BJ (cell line): Measurements from ENCODE around the gene MAPK14. TPM values are rescaled to one million over a fixed set of nuclear protein-coding genes. Genes with fewer than 3 reads are reported as not detected.

Source experiments
- CTCF ChIA-PET: fragments of 350-600 bp; formaldehyde crosslinking; extraction: SDS; loops from one replicate; lab custom pipeline; 2021; ENCODE audit warnings: antibody characterized with exemption, inconsistent platforms; lab: Yijun Ruan, JAX
- POLR2A ChIA-PET: fragments of 300-600 bp; sonication (Branson Sonifier 250); formaldehyde crosslinking; extraction: SDS; loops from one replicate; lab custom pipeline; 2021; ENCODE audit warnings: antibody characterized with exemption; lab: Charles Lee
- DNase-seq: peaks from one replicate; pipeline ENCODE4 v3.0.0-alpha.2; 2011; ENCODE audit warnings: low read depth
- H3K27me3 ChIP-seq: 2 replicates; pipeline ENCODE4 v1.6.0; 2011; ENCODE audit warnings: low read length; ENCODE audit not compliant: control insufficient read depth, insufficient read depth
- H3K36me3 ChIP-seq: 2 replicates; pipeline ENCODE4 v1.5.1; 2011; ENCODE audit warnings: low read length; ENCODE audit not compliant: control insufficient read depth, insufficient read depth
- H3K4me3 ChIP-seq: 2 replicates; pipeline ENCODE4 v1.5.1; 2011; ENCODE audit warnings: low read depth, mild to moderate bottlenecking, control low read depth, low read length
- CTCF ChIP-seq: IDR thresholded peaks from 2 replicates; pipeline ENCODE4 v1.5.1; 2011; ENCODE audit warnings: low read depth, mild to moderate bottlenecking, control low read depth, inconsistent platforms, low read length, moderate library complexity; ENCODE audit not compliant: insufficient read depth
- polyA plus RNA-seq: library from polyadenylated mRNA; depleted of rRNA; stranded (reverse); fragments of >200 nt; gene quantifications from 2 replicates; pipeline ENCODE4 v1.2.3, GENCODE V29; 2011

The MAPK14 gene
- polyA plus RNA-seq, 1 experiment: 33.9 TPM

- ChIA-PET CTCF (no interaction called here), POLR2A (no interaction called here)
- H3K4me3 ChIP-seq: no peak overlapping the region
- TF ChIP-seq CTCF: no peak
- no peak for DNase-seq
- no peaks in the 10 kb centered on the region for H3K27me3 ChIP-seq
- H3K36me3 ChIP-seq: no peaks in the 10 kb centered on the region
These were observed 27.2 kb upstream of the MAPK14 start for GRCh38 chr6:36000451-36000850.

- H3K36me3 ChIP-seq: no peaks in the 10 kb centered on the region
- ChIA-PET CTCF (no interaction called here), POLR2A (no interaction called here)
- H3K27me3 ChIP-seq: peaks cover 3% of the 10 kb centered on the region
- no peak overlapping the region for H3K4me3 ChIP-seq
- TF ChIP-seq CTCF: no peak
- DNase-seq: no peak
These were observed 11.9 kb upstream of the MAPK14 start for GRCh38 chr6:36015666-36016065.

- ChIA-PET POLR2A (interaction anchor here (0.7 kb wide), 1 partner anchor 131 kb away, joined by 3 read pairs; no protein-coding TSS in a partner anchor), CTCF (no interaction called here)
- H3K4me3 ChIP-seq: no peak overlapping the region
- DNase-seq: no peak
- no peaks in the 10 kb centered on the region for H3K36me3 ChIP-seq
- TF ChIP-seq CTCF: no peak
- H3K27me3 ChIP-seq: peaks cover 3% of the 10 kb centered on the region
These were observed 9.3 kb upstream of the MAPK14 start for GRCh38 chr6:36018339-36018738.

- DNase-seq: no peak
- H3K4me3 ChIP-seq: no peak overlapping the region
- no peak for TF ChIP-seq CTCF
- no peaks in the 10 kb centered on the region; the same call in 1 of the 2 replicates for H3K27me3 ChIP-seq
- no peaks in the 10 kb centered on the region for H3K36me3 ChIP-seq
- POLR2A ChIA-PET: no interaction called here
- CTCF ChIA-PET: no interaction called here
These were observed 8.4 kb upstream of the MAPK14 start for GRCh38 chr6:36019167-36019566.

GRCh38 chr6:36020154-36020553 is 7.5 kb upstream of the MAPK14 start:
- DNase-seq: no peak
- TF ChIP-seq CTCF: no peak
- H3K36me3 ChIP-seq: no peaks in the 10 kb centered on the region
- ChIA-PET POLR2A (interaction anchor here (0.6 kb wide), 1 partner anchor 91 kb away, joined by 4 read pairs; no protein-coding TSS in a partner anchor), CTCF (no interaction called here)
- H3K27me3 ChIP-seq: no peaks in the 10 kb centered on the region; the same call in 1 of the 2 replicates
- H3K4me3 ChIP-seq: no peak overlapping the region
